Measurements from ENCODE around the gene VPS16.

- TF ChIP-seq CTCF (IDR thresholded peaks at IDR 0.05) (no peak), POLR2A (IDR thresholded peaks at IDR 0.05) (no peak)
Measured at GRCh38 chr20:2845607-2846006, 5.1 kb downstream of the VPS16 start.

Data from heart left ventricle (tissue), 13 donors.